ENCODE measurements around the gene PIK3AP1. TPM values are rescaled to one million over a fixed set of nuclear protein-coding genes. Genes with fewer than 3 reads are reported as not detected.

PIK3AP1 gene
- total and polyA plus RNA-seq, 2 of the 8 experiments (the other 6 are each of a cell fraction or from before 2014, with no cell fraction given) = 1.9 to 4.5 TPM

GRCh38 chr10:96695975-96696634 lies 24.2 kb downstream of the PIK3AP1 start (continued):
- TF ChIP-seq CHD7 (IDR thresholded peaks at IDR 0.05; ENCODE audit: insufficient replicate concordance, low read length) = no peak
- no peak for TF ChIP-seq EGR1 (IDR thresholded peaks at IDR 0.05; ENCODE audit: borderline replicate concordance, low read depth, low read length)

All from H1 (cell line).